ENCODE measurements around the gene ZXDA. TPM values are rescaled to one million over a fixed set of nuclear protein-coding genes. Genes with fewer than 3 reads are reported as not detected.

ZXDA gene, protein sequence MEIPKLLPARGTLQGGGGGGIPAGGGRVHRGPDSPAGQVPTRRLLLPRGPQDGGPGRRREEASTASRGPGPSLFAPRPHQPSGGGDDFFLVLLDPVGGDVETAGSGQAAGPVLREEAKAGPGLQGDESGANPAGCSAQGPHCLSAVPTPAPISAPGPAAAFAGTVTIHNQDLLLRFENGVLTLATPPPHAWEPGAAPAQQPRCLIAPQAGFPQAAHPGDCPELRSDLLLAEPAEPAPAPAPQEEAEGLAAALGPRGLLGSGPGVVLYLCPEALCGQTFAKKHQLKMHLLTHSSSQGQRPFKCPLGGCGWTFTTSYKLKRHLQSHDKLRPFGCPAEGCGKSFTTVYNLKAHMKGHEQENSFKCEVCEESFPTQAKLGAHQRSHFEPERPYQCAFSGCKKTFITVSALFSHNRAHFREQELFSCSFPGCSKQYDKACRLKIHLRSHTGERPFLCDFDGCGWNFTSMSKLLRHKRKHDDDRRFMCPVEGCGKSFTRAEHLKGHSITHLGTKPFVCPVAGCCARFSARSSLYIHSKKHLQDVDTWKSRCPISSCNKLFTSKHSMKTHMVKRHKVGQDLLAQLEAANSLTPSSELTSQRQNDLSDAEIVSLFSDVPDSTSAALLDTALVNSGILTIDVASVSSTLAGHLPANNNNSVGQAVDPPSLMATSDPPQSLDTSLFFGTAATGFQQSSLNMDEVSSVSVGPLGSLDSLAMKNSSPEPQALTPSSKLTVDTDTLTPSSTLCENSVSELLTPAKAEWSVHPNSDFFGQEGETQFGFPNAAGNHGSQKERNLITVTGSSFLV
- total RNA-seq (2022; extraction: Qiagen RNA extraction; ENCODE audit: low read depth) = 1.1 to 2.1 TPM (median 1.6 TPM) in 5 replicates

GRCh38 chrX:57910287-57910912, at the start of gene ZXDA:
Gene ZXDA (minus strand): TSS chrX:57910458. CDS start chrX:57910420, 38 bp downstream.

Other genes with a start within 250 kb of the ZXDA start
- gene NLRP2B, start 230.2 kb downstream of the ZXDA start, total RNA-seq (2022; extraction: Qiagen RNA extraction; ENCODE audit: low read depth) = not detected in 5 replicates